ENCODE data around the gene EVI5.

EVI5 gene

DNA sequence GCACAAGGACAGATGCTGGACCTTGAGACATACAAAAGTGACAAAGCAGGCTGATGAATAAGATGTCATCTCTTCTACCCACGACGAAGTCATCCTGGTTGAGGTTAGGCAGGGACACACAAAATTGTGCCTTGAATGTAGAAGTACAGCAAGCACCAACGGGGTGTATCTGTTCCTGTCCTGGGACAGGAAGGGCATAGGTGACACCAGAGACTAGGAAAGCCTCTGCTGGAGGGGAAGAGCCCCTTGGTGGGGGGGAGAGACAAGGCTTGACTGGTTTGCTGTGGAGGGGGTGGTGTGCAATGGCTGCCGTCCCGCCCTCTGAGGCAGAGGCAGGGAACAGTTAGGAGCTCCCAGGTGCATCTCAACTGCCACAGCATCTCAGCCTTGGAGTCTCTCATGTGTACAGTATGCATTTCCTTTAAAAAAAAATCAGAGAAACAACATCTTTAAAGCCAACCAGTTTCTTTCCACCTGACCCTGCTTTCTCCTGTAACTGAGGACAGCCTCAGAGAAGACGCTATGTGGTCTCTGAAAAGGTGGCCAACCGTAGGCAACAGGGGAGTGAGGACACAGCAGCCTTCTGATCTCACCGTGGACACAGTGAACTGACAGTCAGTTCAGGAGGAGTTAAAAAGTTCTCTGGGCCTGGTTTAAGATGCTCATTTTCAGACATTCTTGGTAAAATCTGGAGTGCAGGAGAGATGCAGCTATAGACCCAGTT lies 280.5 kb downstream of the EVI5 start:
- TF ChIP-seq GATA2 (IDR thresholded peaks at IDR 0.05; ENCODE audit: low read depth, low read length) (no peak), GATA3 (IDR thresholded peaks at IDR 0.05; ENCODE audit: low read depth, low read length) (no peak)

DNA sequence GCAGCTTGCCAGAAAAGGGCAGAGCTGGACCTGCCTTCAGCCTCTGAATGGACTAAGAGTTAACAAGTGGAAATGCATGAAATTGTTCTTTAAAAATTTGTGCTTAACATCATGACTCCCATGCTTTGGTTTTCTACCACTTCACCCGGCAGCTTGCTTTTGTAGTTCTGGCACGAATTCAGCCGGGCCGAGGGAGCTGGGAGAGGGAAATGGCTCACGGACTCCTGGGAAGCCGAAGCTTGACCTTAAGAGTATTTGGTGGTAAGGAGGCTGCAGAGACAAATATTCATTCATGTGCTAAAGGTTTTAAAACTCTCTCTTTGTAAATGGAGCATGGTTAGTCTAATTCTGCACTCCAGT lies 281.0 kb downstream of the EVI5 start:
- TF ChIP-seq GATA2 (IDR thresholded peaks at IDR 0.05; ENCODE audit: low read depth, low read length) (no peak), GATA3 (IDR thresholded peaks at IDR 0.05; ENCODE audit: low read depth, low read length) (no peak)

DNA sequence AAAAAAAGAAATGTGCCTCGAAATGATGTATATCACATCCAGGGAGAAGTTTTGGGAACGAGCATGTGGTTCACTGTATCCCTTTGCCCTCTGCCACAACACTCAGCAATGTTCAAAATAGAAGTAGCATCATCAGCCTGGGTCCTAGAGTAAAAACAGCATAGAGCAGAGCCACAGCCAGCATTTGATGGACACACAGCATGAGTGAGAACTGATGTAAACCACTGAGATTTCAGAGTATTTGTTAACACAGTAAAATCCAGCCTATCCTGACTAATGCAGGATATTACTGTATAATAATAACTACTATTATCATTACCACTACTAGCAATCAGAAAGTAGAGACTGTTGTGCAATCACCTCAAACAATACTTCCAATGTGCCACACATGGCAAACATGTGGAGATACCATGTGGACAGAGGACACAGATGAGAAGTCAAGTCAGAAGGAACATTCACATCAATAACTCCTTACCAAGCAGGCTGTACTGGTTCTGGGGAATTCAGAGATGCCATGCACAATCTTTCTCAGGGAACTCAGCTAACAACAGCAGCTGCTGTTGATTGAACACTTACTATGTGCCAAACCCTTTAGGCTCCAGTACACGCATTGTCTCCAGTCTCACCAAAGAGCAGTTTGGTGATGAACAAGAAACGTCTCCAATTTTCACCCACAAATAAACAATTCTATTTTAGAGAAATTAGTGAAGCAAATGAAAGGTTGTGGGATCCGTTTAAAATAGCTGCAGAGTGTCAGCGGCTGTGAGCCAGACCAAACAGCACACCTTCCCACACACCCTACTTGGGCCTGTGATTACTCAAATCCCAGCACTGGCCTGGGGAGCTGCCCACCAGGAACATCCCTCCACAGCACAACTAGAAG lies 281.6 kb downstream of the EVI5 start:
- TF ChIP-seq GATA3 (IDR thresholded peaks at IDR 0.05; ENCODE audit: low read depth, low read length), result no peak
- TF ChIP-seq GATA2 (IDR thresholded peaks at IDR 0.05; ENCODE audit: low read depth, low read length), result no peak

DNA sequence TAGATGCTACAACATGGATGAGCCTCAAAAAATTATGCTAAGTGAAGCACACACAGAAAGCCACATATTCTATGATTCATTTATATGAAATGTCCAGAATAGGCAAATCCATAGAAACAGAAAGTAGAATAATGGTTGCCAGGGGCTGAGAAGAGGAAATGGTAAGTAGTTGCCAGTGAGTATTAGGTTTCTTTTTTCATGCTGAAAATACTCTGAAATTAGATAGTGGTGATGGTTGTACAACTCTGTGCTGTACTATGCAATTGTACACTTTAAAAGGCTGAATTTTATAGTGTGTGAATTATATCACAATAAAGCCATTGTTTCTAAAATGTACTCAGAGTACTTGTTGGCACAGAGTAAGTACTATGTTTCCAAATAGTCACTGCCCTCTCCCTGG lies 282.7 kb downstream of the EVI5 start:
- TF ChIP-seq GATA2 (IDR thresholded peaks at IDR 0.05; ENCODE audit: low read depth, low read length) (no peak), GATA3 (IDR thresholded peaks at IDR 0.05; ENCODE audit: low read depth, low read length) (no peak)

DNA sequence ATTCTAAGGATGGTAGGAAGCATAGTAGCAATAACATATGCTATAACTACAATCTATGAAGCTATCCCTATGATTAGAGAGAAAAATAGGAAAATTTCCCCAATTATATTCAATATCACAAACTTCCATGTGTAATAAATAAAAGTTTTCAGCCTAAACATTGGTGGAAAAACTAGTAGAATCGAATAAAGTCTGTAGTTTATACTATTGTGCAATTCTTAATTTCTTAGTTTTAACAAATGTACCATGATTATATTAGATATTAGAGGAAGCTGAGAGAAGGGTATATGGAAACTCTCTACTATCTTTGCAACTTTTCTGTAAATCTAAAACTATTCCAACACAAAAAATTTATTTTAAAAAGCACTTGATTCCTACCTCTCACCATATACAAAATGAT lies 284.4 kb downstream of the EVI5 start:
- TF ChIP-seq GATA2 (IDR thresholded peaks at IDR 0.05; ENCODE audit: low read depth, low read length) (no peak), GATA3 (IDR thresholded peaks at IDR 0.05; ENCODE audit: low read depth, low read length) (no peak)

DNA sequence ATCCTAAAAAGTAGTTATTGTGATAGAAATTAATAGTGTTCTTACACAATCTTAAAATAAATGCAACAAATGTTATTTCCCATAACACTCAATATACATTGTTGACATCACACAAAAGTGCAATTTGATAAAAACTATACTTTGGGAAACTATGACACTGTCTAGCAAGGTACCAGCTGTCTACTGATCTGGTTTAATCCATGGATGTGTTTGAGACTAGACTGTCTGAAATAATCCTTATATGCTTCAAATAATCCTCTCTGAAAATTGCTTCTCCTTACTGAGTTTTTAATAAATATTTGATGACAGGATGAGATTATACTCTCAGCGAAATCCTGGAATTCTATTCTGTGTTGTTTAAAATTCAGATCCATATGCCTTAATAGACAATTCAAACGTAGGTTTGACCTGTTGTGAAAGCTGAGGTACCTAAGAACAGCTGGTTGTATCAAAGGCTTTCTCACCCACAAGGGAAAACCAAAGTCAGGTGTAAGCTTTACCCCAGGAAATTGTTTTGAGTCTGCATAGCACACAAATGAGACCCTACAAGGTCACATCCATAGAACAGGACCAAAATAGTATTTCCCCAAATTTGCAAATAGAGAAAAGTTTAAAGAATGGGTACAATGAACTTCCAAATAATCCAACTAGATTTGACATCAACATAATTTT lies 289.4 kb downstream of the EVI5 start:
- TF ChIP-seq GATA2 (IDR thresholded peaks at IDR 0.05; ENCODE audit: low read depth, low read length) (no peak), GATA3 (IDR thresholded peaks at IDR 0.05; ENCODE audit: low read depth, low read length) (no peak)

DNA sequence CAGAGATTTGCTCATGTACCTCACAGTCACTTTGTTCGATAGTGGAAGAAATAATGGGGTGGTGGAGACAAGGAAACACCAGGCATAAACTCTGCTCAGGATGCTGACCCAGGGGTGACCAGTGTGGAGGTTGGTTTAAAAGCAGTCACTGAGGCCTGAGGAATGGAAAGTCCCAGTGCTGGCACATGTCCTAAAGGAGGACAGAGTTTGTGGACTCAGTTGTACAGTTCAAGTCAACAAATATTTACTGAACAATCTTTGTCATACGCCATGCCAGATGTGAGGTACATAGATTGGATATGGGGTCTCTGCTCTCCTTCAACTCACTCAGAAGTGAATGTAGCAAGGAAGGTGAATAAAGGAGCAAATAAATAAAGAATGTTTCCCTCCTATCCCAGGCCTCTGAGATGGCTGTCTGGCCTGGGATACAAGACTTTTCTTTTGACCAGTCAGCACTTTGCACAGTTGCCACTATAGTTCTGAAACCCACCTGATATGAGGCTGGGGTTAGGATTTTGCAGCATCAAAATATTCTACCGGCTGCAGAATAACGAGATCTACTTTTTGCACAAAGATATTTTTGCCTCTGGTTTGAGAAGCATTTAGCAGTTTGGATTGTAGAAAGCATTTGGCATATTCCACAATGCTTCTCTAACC lies 290.3 kb downstream of the EVI5 start:
- no peak for TF ChIP-seq GATA2 (IDR thresholded peaks at IDR 0.05; ENCODE audit: low read depth, low read length)
- TF ChIP-seq GATA3 (IDR thresholded peaks at IDR 0.05; ENCODE audit: low read depth, low read length), result no peak

DNA sequence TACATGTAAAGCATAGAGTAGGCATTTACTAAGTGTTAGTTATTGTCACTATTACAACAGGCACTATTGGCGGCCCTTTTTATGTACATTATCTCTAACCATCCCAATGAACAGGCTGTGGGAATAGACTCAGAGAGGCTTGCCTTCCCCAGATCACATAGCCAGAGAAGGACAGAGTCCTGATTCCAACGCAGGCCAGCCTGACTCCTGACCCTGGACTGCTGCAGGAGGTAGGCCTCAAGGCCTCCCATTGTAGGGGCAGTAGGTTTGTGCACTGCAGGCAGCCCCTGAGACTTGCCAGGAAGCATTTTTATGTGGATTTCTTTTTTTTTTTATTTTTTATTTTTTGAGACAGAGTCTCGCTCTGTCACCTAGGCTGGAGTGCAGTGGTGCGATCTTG lies 291.8 kb downstream of the EVI5 start:
- TF ChIP-seq GATA2 (IDR thresholded peaks at IDR 0.05; ENCODE audit: low read depth, low read length), result no peak
- no peak for TF ChIP-seq GATA3 (IDR thresholded peaks at IDR 0.05; ENCODE audit: low read depth, low read length)

DNA sequence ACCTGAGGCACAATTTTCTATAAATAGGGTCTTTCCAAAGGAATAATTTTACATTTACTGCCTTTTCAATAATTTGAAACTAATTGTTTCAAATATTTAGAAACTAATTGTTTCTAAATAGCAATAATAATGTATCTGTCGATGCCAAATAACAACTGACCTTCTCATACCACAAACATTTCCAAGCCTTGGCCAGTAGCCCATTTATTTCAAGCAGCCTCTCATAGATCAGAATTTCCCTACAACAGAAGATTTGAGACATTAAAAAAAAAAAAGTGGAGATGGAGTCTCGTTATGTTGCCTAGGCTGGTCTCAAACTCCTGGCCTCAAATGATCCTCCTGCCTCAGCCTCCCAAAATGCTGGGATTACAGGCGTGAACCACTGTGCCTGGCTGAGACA lies 296.1 kb downstream of the EVI5 start:
- TF ChIP-seq GATA3 (IDR thresholded peaks at IDR 0.05; ENCODE audit: low read depth, low read length), result no peak
- no peak for TF ChIP-seq GATA2 (IDR thresholded peaks at IDR 0.05; ENCODE audit: low read depth, low read length)

DNA sequence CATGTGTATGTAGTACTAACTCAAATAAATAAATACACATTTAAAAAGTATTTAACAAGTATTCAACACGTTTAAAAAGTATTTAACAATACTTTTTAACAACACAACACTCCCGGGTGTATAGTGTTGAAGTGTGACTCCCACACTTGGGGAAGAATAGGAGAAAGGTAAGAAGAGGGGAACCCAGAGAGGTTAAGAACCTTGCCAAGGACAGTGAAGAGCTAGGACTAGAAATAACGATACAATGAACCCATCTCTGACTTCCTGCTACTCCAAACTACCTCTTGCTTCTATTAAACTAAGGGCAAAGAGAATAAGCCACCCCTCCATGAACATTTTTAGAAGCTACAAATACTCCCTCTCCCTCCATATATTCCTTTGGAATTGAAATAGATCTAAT lies 296.5 kb downstream of the EVI5 start:
- TF ChIP-seq GATA3 (IDR thresholded peaks at IDR 0.05; ENCODE audit: low read depth, low read length) (no peak), GATA2 (IDR thresholded peaks at IDR 0.05; ENCODE audit: low read depth, low read length) (no peak)

DNA sequence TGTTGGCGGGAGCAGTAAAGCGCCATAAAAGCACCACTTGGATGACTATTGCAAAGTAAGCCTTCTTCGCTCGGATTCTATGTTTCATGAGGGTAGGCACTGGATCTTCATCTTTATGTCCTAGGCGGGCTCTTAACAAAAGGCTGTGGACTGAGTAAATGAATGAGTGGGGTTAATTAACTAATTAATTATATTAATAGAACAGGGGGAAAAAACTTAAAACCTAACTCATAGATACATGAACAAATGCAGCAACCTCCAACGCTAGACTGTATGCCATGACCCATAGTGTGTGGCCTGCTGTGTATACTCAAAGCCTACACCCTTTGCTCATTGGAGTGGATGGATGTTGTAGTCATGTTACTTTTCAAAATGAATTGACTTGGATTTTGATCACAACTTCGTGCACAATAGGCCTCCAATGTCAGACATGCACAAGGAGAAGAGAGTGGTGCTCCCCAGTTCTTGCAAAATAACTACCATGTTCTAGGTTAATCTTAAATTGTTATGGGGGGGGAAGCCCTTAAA lies 297.8 kb downstream of the EVI5 start:
- no peak for TF ChIP-seq GATA3 (IDR thresholded peaks at IDR 0.05; ENCODE audit: low read depth, low read length)
- no peak for TF ChIP-seq GATA2 (IDR thresholded peaks at IDR 0.05; ENCODE audit: low read depth, low read length)

DNA sequence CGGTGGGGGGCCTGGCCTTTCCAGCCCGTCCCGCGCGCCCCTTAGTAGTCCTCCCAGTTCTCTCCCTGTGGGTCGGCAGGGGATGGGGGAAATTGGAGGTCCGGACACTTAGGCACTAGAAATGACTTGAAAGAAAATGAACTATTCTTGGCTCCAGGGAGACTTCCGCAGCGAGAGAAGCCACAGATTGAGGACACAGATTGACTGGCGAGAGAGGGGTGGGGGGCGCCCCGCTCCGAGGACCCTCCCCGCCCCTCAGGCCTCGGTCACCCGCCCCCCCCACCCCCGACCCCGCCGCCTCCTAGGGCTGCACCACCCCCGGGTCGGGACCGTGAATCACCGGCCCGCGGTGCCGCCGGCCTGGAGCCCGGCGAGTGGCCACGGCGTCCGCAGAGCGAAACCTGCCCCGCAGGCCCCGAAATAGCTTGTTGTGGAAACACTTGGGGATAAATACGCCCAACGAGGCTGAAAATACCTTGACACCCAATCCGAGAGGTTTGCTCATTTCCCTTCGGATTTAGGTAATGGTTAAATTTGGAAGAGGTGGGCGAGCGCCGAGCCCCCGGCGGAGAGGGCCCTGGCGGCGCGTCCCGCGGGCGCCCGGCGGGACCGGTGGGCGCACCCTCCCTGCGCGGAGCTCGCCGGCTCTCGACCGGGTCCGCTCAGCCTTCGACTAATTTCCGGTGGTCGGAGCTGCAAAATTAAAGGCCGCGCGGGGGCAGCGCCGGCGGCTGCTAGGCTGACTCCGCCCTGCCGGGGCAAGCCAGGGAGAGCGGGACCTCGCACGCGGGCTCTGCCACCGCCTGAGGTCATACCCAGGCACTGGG lies 298.4 kb downstream of the EVI5 start, which contains the start of gene GFI1:
Gene GFI1 (minus strand): TSS at position 675 of the 827 bp plus-strand sequence. CDS start 3,438 bp downstream, outside the sequence.
- TF ChIP-seq GATA3 (IDR thresholded peaks at IDR 0.05; ENCODE audit: low read depth, low read length), result no peak
- no peak for TF ChIP-seq GATA2 (IDR thresholded peaks at IDR 0.05; ENCODE audit: low read depth, low read length)

Measured in SH-SY5Y (cell line).